Left kidney (tissue), 2 donors: ENCODE data around the gene KIF5A. TPM values are rescaled to one million over a fixed set of nuclear protein-coding genes. Genes with fewer than 3 reads are reported as not detected.

Source experiments
- DNase-seq: peaks from one replicate; pipeline ENCODE4 v3.0.0-alpha.2; 2013
- polyA plus RNA-seq: library from polyadenylated mRNA; unstranded; fragments of 120-200 nt; gene quantifications from one replicate; pipeline ENCODE4 v1.2.1, GENCODE V29; 2013; ENCODE audit not compliant: insufficient read length

KIF5A gene
- polyA plus RNA-seq, 1 donor = 0.42 TPM

DNA sequence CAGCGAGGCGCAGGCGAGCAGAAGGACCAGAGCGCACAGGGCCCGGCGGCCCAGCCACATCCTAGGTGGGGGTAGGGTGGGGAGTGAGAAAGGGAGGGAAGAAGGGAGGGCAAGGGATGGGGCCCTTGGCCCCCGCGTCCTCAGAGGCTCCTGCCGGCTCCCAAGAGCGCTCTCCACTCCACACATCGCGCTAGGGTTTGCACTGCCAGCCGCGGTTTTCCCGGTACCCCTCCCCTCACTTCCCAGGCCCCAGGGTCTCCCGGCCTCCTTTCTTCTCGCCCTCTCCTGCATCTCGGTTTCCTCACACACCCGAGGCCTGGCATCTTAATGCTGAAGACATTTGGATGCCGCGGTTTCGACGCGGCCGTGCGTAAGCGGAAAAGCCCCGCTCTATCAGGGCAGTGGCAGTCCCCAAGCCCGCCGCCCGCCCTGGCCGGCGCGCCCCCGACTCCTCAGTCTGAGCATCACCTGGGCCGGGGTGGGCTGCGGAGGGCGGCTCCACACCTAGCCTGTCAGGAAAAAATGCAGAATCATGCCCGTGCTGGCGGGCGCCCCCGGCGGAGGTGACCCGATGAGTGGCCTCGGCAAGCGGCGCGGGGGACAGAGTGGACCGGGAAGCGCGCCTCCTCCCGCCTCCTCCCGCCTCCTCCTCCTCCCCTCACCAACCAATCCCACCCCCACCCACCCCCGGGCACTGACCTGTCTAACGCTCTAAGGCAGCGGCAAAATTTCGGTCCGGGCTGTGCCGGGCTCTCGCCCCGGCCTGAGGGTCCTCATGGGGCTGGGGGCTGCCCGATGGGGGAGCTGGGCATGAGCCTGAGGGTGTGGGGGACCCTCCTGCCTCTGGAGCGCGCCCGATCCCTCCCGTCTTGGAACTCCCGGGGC is 82.5 kb downstream of the KIF5A start:
- no peak for DNase-seq

GRCh38 chr12:57632958-57633840 is 83.4 kb downstream of the KIF5A start, which contains the start of gene B4GALNT1:
B4GALNT1 (minus strand) TSS chr12:57633201; CDS start chr12:57632132, 1,069 bp downstream.
- no peak for DNase-seq

Other genes with a start within 250 kb of the KIF5A start
- gene R3HDM2, start 119.0 kb upstream of the KIF5A start, polyA plus RNA-seq = 117 TPM
- gene INHBC, start 115.3 kb upstream of the KIF5A start, polyA plus RNA-seq = 0.27 TPM
- 0.95 TPM for gene INHBE, start 94.7 kb upstream of the KIF5A start, polyA plus RNA-seq
- gene GLI1, start 90.3 kb upstream of the KIF5A start, polyA plus RNA-seq = 23.9 TPM
- gene ARHGAP9, start 70.2 kb upstream of the KIF5A start, polyA plus RNA-seq = 2.6 TPM
- 138 TPM for gene MARS1, start 62.0 kb upstream of the KIF5A start, polyA plus RNA-seq
- 25.4 TPM for gene DDIT3, start 29.5 kb upstream of the KIF5A start, polyA plus RNA-seq
- gene MBD6, start 27.2 kb upstream of the KIF5A start, polyA plus RNA-seq = 73.5 TPM
- 171 TPM for gene DCTN2, start 2.9 kb upstream of the KIF5A start, polyA plus RNA-seq
- gene PIP4K2C, start 41.1 kb downstream of the KIF5A start, polyA plus RNA-seq = 43.4 TPM
- gene DTX3, start 54.8 kb downstream of the KIF5A start, polyA plus RNA-seq = 65.0 TPM
- 30.5 TPM for gene ARHGEF25, start 61.4 kb downstream of the KIF5A start, polyA plus RNA-seq
- 0.80 TPM for gene B4GALNT1, start 83.2 kb downstream of the KIF5A start, polyA plus RNA-seq
- gene OS9, start 144.1 kb downstream of the KIF5A start, polyA plus RNA-seq = 212 TPM
- gene AGAP2, start 188.7 kb downstream of the KIF5A start, polyA plus RNA-seq = 1.2 TPM
- gene TSPAN31, start 195.0 kb downstream of the KIF5A start, polyA plus RNA-seq = 103 TPM
- 226 TPM for gene CDK4, start 202.3 kb downstream of the KIF5A start, polyA plus RNA-seq
- 20.0 TPM for gene MARCHF9, start 205.1 kb downstream of the KIF5A start, polyA plus RNA-seq
- gene CYP27B1, start 217.0 kb downstream of the KIF5A start, polyA plus RNA-seq = 2.0 TPM
- gene METTL1, start 222.1 kb downstream of the KIF5A start, polyA plus RNA-seq = 35.6 TPM
- 13.2 TPM for gene EEF1AKMT3, start 222.6 kb downstream of the KIF5A start, polyA plus RNA-seq
- 46.3 TPM for gene TSFM, start 232.7 kb downstream of the KIF5A start, polyA plus RNA-seq